ENCODE results near the gene CEBPA. TPM values are rescaled to one million over a fixed set of nuclear protein-coding genes. Genes with fewer than 3 reads are reported as not detected.

Gene CEBPA
- total RNA-seq, 2 donors from 2014 or later = 67.1 to 76.4 TPM

GRCh38 chr19:33306191-33306590 lies 3.9 kb upstream of the CEBPA start:
- peak overlapping the region in 1 of 2 donors; percentile 43 for H3K9ac ChIP-seq (ENCODE audit: low read depth in 2 of 2, low read length in 2 of 2)

GRCh38 chr19:33304760-33305647 lies 2.7 kb upstream of the CEBPA start:
- peak; percentile 91 for DNase-seq
- H3K36me3 ChIP-seq = no peaks in the 10 kb centered on the region
- intact Hi-C loops (cut with DNase I) = loop anchor here (5.0 to 10.0 kb wide), 2 partner anchors 67 to 100 kb away; partner anchors contain the start of gene CEBPG
- peak overlapping the region; percentile 91 for H3K27ac ChIP-seq
- H3K4me3 ChIP-seq = no peak overlapping the region
- no peaks in the 10 kb centered on the region for H3K27me3 ChIP-seq
- no peak for TF ChIP-seq CTCF (IDR thresholded peaks at IDR 0.05)
- H3K9me3 ChIP-seq = no peaks in the 10 kb centered on the region
- no peaks in the 10 kb centered on the region for H3K4me1 ChIP-seq
- peak overlapping the region in 1 of 2 donors; percentile 95 for H3K9ac ChIP-seq (ENCODE audit: low read depth in 2 of 2, low read length in 2 of 2)

More at GRCh38 chr19:33306191-33306590, 3.9 kb upstream of the CEBPA start:
- H3K4me3 ChIP-seq = no peak overlapping the region
- H3K36me3 ChIP-seq = no peaks in the 10 kb centered on the region
- no peaks in the 10 kb centered on the region for H3K27me3 ChIP-seq
- no peak for TF ChIP-seq CTCF (IDR thresholded peaks at IDR 0.05)
- intact Hi-C loops (cut with DNase I) = loop anchor here (5.0 to 10.0 kb wide), 2 partner anchors 66 to 99 kb away; partner anchors contain the start of gene CEBPG
- DNase-seq = no peak
- H3K27ac ChIP-seq = no peak overlapping the region
- H3K4me1 ChIP-seq = no peaks in the 10 kb centered on the region
- no peaks in the 10 kb centered on the region for H3K9me3 ChIP-seq

GRCh38 chr19:33304371-33304759 lies 2.0 kb upstream of the CEBPA start:
- no peaks in the 10 kb centered on the region for H3K9me3 ChIP-seq
- no peaks in the 10 kb centered on the region for H3K36me3 ChIP-seq
- peak overlapping the region; percentile 81 to 95 for H3K9ac ChIP-seq (ENCODE audit: low read depth in 2 of 2, low read length in 2 of 2)
- no peaks in the 10 kb centered on the region for H3K27me3 ChIP-seq
- peak overlapping the region; percentile 87 for H3K4me3 ChIP-seq
- TF ChIP-seq CTCF (IDR thresholded peaks at IDR 0.05) = no peak
- no peak for DNase-seq
- peak overlapping the region; percentile 91 for H3K27ac ChIP-seq
- intact Hi-C loops (cut with DNase I) = loop anchor here (10.0 kb wide), 1 partner anchor 100 kb away; no protein-coding TSS in a partner anchor
- no peaks in the 10 kb centered on the region for H3K4me1 ChIP-seq

- Histone ChIP-seq H3K36me3 (no peaks in the 10 kb centered on the region), H3K9me3 (no peaks in the 10 kb centered on the region), H3K27ac (peak overlapping the region; percentile 91), H3K4me3 (peak overlapping the region; percentile 87), H3K9ac (ENCODE audit: low read depth in 2 of 2, low read length in 2 of 2) (peak overlapping the region; percentile 81 to 95), H3K4me1 (no peaks in the 10 kb centered on the region), H3K27me3 (no peaks in the 10 kb centered on the region)
- intact Hi-C loops (cut with DNase I) = loop anchor here (10.0 kb wide), 1 partner anchor 101 kb away; no protein-coding TSS in a partner anchor
- no peak for TF ChIP-seq CTCF (IDR thresholded peaks at IDR 0.05)
- no peak for DNase-seq
Observed at GRCh38 chr19:33303791-33304345, 1.5 kb upstream of the CEBPA start.

GRCh38 chr19:33302974-33303790 lies 848 bp upstream of the CEBPA start:
- Histone ChIP-seq H3K4me3 (peak overlapping the region; percentile 87), H3K27ac (peak overlapping the region; percentile 91), H3K4me1 (no peaks in the 10 kb centered on the region), H3K9me3 (no peaks in the 10 kb centered on the region), H3K9ac (ENCODE audit: low read depth in 2 of 2, low read length in 2 of 2) (peak overlapping the region; percentile 81 to 95), H3K36me3 (no peaks in the 10 kb centered on the region), H3K27me3 (no peaks in the 10 kb centered on the region)
- intact Hi-C loops (cut with DNase I) = loop anchor here (10.0 kb wide), 1 partner anchor 102 kb away; no protein-coding TSS in a partner anchor
- DNase-seq = no peak
- TF ChIP-seq CTCF (IDR thresholded peaks at IDR 0.05) = no peak
